Fibroblast of villous mesenchyme (primary cell): ENCODE results near the gene PARVA. TPM values are rescaled to one million over a fixed set of nuclear protein-coding genes. Genes with fewer than 3 reads are reported as not detected.

Source experiments
- DNase-seq: peaks from one replicate; pipeline ENCODE4 v3.0.0-alpha.2; 2010; ENCODE audit warnings: low read depth
- H3K4me3 ChIP-seq: 2 replicates; pipeline ENCODE4 v1.5.1; 2011; ENCODE audit warnings: low read depth, mild to moderate bottlenecking, low read length
- total RNA-seq: library from RNA; depleted of rRNA; stranded (reverse); fragments of >200 nt; gene quantifications from 2 replicates; pipeline ENCODE4 v1.2.3, GENCODE V29; 2012
- TF ChIP-seq, protein P1 (sequence below): IDR thresholded peaks from 2 replicates; pipeline ENCODE4 v1.5.1; 2012; ENCODE audit warnings: low read depth, mild to moderate bottlenecking, low read length; ENCODE audit not compliant: insufficient read depth

Gene PARVA
- total RNA-seq, 1 donor = 76.4 TPM

DNA sequence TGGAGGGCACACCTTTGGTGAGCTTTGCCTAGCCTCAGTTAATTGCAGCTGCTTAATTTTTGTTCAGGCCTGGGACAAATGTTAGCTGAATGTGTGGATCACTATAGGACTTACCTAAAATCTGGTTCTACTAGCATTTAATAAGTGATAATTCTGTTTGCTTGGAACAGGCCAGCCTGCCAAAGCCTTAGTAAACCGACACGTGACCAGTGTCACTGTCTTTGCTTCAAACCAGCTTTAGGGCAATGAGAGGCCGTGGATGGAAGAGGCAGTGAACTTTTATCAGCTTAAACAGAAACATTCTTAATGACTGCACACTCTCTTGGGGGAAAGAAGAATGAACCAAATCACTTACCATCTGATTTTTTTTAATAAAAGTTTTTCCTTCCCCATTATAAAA, 10.8 kb downstream of the PARVA start:
- DNase-seq = no peak
- H3K4me3 ChIP-seq = no peak overlapping the region
- TF ChIP-seq, protein P1, sequence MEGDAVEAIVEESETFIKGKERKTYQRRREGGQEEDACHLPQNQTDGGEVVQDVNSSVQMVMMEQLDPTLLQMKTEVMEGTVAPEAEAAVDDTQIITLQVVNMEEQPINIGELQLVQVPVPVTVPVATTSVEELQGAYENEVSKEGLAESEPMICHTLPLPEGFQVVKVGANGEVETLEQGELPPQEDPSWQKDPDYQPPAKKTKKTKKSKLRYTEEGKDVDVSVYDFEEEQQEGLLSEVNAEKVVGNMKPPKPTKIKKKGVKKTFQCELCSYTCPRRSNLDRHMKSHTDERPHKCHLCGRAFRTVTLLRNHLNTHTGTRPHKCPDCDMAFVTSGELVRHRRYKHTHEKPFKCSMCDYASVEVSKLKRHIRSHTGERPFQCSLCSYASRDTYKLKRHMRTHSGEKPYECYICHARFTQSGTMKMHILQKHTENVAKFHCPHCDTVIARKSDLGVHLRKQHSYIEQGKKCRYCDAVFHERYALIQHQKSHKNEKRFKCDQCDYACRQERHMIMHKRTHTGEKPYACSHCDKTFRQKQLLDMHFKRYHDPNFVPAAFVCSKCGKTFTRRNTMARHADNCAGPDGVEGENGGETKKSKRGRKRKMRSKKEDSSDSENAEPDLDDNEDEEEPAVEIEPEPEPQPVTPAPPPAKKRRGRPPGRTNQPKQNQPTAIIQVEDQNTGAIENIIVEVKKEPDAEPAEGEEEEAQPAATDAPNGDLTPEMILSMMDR = no peak

DNA sequence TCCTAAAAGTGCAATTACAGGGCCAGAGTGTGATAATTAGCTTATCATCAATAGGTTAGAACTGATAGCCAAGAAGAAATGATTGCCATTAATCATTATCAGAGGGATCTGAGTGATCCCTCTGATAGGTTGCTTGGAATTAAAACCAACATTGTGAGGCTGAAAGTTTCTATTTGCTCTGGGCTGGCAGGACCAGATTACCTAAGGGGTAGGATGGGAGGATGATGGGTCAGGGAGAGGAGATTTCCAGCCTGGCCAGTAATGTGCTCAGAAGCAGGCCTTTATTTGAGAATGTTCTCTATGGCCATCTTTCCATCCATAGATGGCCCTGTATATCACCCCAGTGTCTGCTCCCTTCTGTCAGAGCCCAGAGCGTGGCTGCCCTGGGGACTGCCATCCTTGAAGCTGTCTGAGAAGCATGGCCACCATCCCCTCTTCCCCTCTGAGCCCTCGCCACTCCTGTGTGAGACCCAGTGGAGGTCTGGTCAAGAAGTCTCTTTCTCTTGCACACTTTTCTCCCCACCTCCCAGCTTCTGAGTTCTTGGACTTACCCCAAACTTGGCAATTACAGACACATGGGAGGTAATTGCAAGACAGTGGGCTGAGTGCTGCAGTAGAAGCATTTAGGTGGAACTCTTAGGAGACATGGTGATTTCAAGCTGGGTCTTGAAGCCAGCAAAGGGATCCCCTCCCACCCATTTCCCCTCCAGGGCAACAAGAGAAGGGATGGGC, 11.7 kb downstream of the PARVA start:
- no peak for DNase-seq
- H3K4me3 ChIP-seq = no peak overlapping the region
- TF ChIP-seq, protein P1 = no peak

DNA sequence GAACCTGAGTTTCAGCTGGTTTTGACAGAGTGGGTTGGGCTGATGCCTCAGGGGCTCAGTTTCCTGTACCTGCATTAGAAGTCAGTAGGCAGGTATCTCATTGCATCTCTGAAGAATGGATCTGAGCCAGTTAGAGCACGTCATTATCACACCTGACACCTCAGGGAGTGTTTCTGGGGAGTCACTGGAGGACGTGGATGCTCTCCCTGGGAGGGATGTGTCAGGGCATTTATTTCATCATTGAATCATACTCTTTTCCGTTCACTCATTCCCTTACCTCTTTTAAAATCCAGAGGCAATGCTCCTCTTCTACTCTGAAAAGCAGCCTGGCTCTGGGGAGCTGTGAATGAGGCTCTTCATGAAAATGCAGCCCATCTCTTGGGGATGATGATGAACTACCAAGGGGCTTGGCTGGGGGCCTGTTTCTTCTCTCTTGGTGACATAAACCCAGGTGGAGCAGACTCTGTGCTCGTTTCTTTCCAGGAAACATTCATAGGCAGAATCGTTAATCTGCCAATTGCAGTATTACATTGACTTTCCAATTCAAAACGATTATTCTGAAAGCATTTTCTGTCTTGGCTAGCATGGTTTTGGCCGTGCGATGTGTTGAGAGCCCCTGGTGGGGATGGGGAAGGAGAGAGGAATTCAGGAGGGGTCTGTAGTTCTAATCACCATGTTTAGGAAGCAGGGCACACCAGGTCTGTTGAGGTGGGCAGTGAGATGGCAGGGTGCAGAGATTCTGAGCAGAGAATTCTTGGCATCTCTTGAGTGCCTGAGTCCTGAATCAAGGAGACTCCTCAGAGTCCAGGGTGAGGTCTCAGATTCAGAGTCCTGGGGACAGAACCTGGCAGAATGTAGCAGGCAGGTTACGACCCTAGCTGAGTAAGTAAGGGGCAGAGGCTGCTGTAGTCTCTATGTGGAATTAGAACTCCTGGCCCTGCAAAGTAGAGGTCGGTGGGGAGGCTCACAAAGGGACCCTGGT, 12.6 kb downstream of the PARVA start:
- no peak for DNase-seq
- TF ChIP-seq, protein P1 = no peak
- H3K4me3 ChIP-seq = no peak overlapping the region

DNA sequence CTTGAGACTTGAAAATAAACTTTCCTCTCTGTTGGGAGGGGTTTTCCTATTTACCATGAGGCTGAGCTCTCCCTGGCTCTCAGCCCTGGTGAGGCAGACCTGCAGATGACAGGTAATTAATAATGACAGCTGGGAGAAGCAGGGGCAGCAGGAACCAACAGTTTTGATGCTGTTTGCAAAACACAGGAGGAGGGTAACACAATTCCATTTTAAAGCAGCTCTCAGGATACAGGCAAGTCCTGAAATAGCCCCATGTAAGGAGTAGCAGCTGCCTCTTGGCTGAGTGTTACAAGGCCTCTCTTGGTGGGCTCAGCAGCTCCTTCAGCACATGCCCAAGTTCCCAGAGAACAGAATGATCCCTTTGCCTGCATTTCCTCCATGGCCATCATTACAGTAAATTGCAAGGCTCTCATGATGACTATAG, 13.3 kb downstream of the PARVA start:
- no peak for DNase-seq
- no peak overlapping the region for H3K4me3 ChIP-seq
- TF ChIP-seq, protein P1 = no peak

DNA sequence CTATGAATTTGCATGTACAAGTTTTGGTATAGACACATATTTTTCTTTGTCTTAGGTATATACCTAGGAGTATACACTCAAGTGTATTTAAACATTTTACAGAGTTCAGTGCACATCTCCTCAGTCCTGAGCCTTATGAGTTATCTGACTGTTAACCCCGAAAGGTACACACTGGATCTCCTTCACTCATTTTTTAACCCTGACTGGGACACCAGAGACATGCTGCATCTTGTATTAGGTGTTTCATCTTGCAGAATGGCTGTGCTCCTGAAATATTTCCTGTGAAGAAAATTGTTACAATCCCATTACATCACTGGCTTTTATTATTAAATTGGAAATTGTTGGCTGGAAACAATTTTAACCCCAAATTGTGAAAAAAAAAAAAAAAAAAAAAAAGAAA, 15.3 kb downstream of the PARVA start:
- H3K4me3 ChIP-seq = no peak overlapping the region
- TF ChIP-seq, protein P1 = no peak

DNA sequence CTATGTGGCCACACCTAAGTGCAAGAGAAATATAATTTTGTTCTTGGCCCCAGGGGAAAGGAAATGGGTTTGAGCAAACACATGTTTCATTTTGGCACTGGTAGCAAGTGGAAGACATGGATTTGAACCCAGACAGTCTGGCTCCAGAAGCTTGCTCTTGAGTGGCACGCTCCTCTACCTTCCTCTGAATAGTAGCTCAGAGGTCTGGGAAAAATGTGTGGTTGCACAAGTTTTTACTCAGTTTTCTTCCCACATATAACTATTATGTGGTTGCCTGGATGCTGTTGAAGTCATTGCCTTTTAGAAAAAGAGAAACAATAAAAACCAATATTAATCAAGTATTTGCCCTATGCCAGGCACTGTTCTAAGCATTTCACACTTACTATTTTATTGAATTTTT, 16.3 kb downstream of the PARVA start:
- H3K4me3 ChIP-seq = no peak overlapping the region
- DNase-seq = no peak
- TF ChIP-seq, protein P1 = no peak

More for the DNA sequence above, 15.3 kb downstream of the PARVA start:
- no peak for DNase-seq
